Fibroblast of lung (primary cell): ENCODE measurements around the gene PCLO.

Experiments
- CTCF ChIP-seq, 2 donors: IDR thresholded peaks in 1 of 2; conservative IDR thresholded peaks in 1 of 2; 1 replicate in 1 of 2; 2 replicates in 1 of 2; pipeline ENCODE4 v1.5.1; 2011 to 2012; ENCODE audit warnings: low read length in 2 of 2, control low read depth in 1 of 2, inconsistent platforms in 1 of 2, low read depth in 1 of 2, mild to moderate bottlenecking in 1 of 2
- EZH2 ChIP-seq: IDR thresholded peaks from 2 replicates; pipeline ENCODE4 v1.5.1; 2012; ENCODE audit warnings: low read length, control low read depth, mild to moderate bottlenecking; ENCODE audit errors: missing control alignments

GRCh38 chr7:82897500-82897899 lies 265.2 kb downstream of the PCLO start:
- TF ChIP-seq EZH2 (no peak), CTCF (conservative IDR thresholded peaks at IDR 0.05 in 1 of 2, IDR thresholded peaks at IDR 0.05 in 1 of 2; ENCODE audit: low read depth in 1 of 2, low read length in 2 of 2) (no peak)
